GM13977 (cell line): ENCODE measurements around the gene EPAS1.

Experiments used
- DNase-seq: peaks from one replicate; pipeline ENCODE4 v3.0.0; 2012; ENCODE audit warnings: low spot score
- in situ Hi-C: fragments of 300-500 bp; cut with MboI; formaldehyde crosslinking; loops from one replicate; pipeline ENCODE4 v1.12.0; 2022; ENCODE audit warnings: low sequenced_read_pairs, low pct_unique_long_range_greater_than_20kb, mixed read lengths, inconsistent platforms; ENCODE audit not compliant: unreplicated experiment
- TF ChIP-seq, protein P1 (sequence below): IDR thresholded peaks from 2 replicates; pipeline ENCODE4 v1.5.1; 2012; ENCODE audit warnings: mild to moderate bottlenecking, control low read depth; ENCODE audit not compliant: insufficient read depth; ENCODE audit errors: extremely low read depth, missing control alignments

EPAS1 gene

GRCh38 chr2:46410273-46411244 lies 113.4 kb downstream of the EPAS1 start:
- TF ChIP-seq, protein P1, sequence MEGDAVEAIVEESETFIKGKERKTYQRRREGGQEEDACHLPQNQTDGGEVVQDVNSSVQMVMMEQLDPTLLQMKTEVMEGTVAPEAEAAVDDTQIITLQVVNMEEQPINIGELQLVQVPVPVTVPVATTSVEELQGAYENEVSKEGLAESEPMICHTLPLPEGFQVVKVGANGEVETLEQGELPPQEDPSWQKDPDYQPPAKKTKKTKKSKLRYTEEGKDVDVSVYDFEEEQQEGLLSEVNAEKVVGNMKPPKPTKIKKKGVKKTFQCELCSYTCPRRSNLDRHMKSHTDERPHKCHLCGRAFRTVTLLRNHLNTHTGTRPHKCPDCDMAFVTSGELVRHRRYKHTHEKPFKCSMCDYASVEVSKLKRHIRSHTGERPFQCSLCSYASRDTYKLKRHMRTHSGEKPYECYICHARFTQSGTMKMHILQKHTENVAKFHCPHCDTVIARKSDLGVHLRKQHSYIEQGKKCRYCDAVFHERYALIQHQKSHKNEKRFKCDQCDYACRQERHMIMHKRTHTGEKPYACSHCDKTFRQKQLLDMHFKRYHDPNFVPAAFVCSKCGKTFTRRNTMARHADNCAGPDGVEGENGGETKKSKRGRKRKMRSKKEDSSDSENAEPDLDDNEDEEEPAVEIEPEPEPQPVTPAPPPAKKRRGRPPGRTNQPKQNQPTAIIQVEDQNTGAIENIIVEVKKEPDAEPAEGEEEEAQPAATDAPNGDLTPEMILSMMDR = no peak
- in situ Hi-C loops = no loop called here
- DNase-seq = no peak

DNA sequence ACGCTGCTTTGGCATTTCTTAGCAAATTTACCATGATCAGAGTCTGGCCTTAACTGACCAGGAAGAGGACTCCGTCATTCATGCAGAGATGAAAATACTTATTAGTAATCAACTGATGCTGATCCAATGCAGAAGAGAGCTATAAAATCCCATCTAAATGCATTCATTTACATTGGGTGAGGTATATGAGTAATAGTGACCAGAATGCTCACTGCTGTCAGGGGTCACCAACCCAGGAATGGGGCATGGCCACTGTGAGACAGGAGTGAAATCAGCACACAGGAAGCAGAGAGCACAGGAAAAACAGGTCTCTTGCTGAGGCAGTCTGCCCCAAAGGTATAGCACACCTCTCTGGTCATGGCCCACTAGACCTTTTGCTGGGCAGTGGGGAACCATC lies 114.0 kb downstream of the EPAS1 start:
- no peak for DNase-seq
- in situ Hi-C loops = no loop called here
- TF ChIP-seq, protein P1 = no peak

DNA sequence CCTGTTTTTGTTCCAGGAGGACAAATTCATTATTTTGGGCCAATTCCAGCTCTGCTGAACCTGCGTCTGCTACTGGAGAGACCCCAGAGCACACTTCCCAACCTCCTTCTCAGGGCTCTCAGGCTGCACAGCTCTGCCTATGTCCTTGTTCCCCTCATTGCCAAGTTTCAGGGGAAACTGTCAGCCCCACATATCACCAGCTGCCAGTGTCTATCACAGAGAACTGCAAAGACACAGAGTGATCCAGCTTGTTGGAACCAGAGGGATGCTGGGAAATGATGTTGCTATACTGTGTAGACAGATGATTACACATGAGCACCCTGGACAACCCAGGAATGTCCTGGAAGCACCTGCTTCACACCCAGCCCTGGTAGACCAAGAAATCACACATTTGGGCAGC lies 114.8 kb downstream of the EPAS1 start:
- in situ Hi-C loops = no loop called here
- TF ChIP-seq, protein P1 = no peak
- DNase-seq = no peak

DNA sequence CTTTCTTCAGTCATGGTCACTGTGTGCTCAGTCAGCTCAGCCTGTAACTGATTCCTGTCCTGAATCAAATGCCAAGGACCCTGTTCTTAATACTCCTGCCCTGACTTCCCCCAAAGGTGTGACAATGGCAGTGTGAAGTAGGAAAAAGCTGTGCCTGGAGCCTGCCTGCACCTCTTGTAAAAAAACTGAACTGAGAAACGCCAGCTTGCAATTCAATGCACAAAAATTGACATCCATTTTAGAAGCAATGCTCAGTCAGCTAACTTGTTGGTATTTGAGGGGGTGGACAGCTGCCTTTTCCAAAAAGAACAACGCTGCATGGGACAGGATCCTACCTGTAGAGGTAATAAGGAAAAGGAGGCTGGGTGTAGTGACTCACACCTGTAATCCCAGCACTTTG lies 115.9 kb downstream of the EPAS1 start:
- in situ Hi-C loops = no loop called here
- no peak for DNase-seq
- TF ChIP-seq, protein P1 = no peak

DNA sequence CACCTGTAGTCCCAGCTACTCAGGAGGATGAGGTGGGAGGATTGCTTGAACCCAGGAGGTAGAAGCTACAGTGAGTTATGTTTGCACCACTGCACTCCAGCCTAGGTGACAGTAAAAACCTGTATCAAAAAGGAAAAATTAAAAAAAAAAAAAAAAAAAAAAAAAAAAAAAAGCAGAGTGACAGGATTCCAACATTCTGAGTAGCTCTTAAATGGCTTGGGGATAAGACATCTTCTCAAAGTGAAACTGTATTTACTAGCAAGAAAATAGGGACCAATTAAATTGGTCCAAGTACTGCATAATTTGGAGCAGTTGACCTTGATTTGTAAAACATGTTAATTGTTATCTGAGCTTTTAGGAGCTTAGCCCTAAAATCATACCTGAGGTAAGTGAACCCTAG lies 116.4 kb downstream of the EPAS1 start:
- no peak for DNase-seq
- TF ChIP-seq, protein P1 = no peak
- in situ Hi-C loops = no loop called here

DNA sequence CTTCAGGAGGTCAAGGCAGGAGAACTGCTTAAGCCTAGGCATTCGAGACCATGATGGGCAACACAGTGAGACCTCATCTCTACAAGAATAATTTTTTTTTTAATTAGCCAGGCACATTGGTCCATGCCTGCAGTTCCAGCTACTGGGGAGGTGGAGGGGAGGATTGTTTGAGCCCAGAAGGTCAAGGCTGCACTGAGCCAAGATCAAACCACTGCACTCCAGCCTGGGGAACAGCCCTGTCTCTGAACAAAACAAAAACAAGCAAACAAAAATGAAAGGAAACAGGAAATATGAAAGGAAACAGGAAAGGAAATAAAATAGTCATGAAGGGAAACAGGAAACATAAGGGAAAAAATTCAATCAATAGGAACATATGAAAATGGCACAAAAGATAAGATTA lies 117.5 kb downstream of the EPAS1 start:
- in situ Hi-C loops = no loop called here
- TF ChIP-seq, protein P1 = no peak
- DNase-seq = no peak
